GM21825 (cell line): ENCODE results near the gene C22orf15.

Experiments used
- ATAC-seq: cut with Tn5 transposase; IDR thresholded peaks from one replicate; pipeline ENCODE4 v1.9.1; 2021; ENCODE audit warnings: mild to moderate bottlenecking, moderate library complexity; ENCODE audit not compliant: unreplicated experiment

The C22orf15 gene

GRCh38 chr22:23786752-23787599, 24.2 kb downstream of the C22orf15 start, which contains the start of gene SMARCB1:
SMARCB1 (plus strand) TSS chr22:23786966; CDS start chr22:23787170, 204 bp downstream.
- peak; percentile 65 for ATAC-seq

GRCh38 chr22:23787600-23787896, 24.8 kb downstream of the C22orf15 start:
- no peak for ATAC-seq

GRCh38 chr22:23787910-23788309, 25.1 kb downstream of the C22orf15 start:
- ATAC-seq = no peak

GRCh38 chr22:23789121-23789520, 26.3 kb downstream of the C22orf15 start:
- no peak for ATAC-seq

GRCh38 chr22:23789638-23790037, 26.8 kb downstream of the C22orf15 start:
- no peak for ATAC-seq

- no peak for ATAC-seq
These were observed 28.3 kb downstream of the C22orf15 start for GRCh38 chr22:23790819-23791737.

- no peak for ATAC-seq
These were observed 29.2 kb downstream of the C22orf15 start for GRCh38 chr22:23791738-23792645.

GRCh38 chr22:23793326-23793725, 30.5 kb downstream of the C22orf15 start:
- ATAC-seq = no peak

GRCh38 chr22:23796461-23796860, 33.7 kb downstream of the C22orf15 start:
- no peak for ATAC-seq

- peak; percentile 61 for ATAC-seq
These were observed 37.8 kb downstream of the C22orf15 start for GRCh38 chr22:23800297-23801237.

- ATAC-seq = peak; percentile 12
These were observed 38.5 kb downstream of the C22orf15 start for GRCh38 chr22:23801238-23801821.

- no peak for ATAC-seq
These were observed 39.1 kb downstream of the C22orf15 start for GRCh38 chr22:23801886-23802377.

- no peak for ATAC-seq
These were observed 40.4 kb downstream of the C22orf15 start for GRCh38 chr22:23803001-23803819.

- no peak for ATAC-seq
These were observed 42.0 kb downstream of the C22orf15 start for GRCh38 chr22:23804781-23805291.

- ATAC-seq = no peak
These were observed 44.0 kb downstream of the C22orf15 start for GRCh38 chr22:23806837-23807236.

- ATAC-seq = no peak
These were observed 49.6 kb downstream of the C22orf15 start for GRCh38 chr22:23812378-23812777.
